WTC11 (cell line): ENCODE measurements around the gene LARGE1. TPM values are rescaled to one million over a fixed set of nuclear protein-coding genes. Genes with fewer than 3 reads are reported as not detected.

Experiments
- ATAC-seq: fragments of 200-7000 bp; cut with Tn5 transposase; 2 replicates; pipeline ENCODE4 v1.10.0; 2021; ENCODE audit warnings: mild to moderate bottlenecking, moderate library complexity
- CTCF ChIA-PET: fragments of 300-600 bp; sonication (Branson Sonifier 250); formaldehyde crosslinking; loops from one replicate; lab custom pipeline; 2021; ENCODE audit warnings: antibody characterized with exemption; lab: Charles Lee
- POLR2A ChIA-PET: fragments of 350-600 bp; sonication (Branson Sonifier 250); formaldehyde crosslinking; loops from one replicate; lab custom pipeline; 2021; ENCODE audit warnings: antibody characterized with exemption; lab: Charles Lee
- DNase-seq: peaks from one replicate; pipeline ENCODE4 v3.0.0; 2021; ENCODE audit warnings: low spot score
- H3K27ac Mint-ChIP-seq: 2 replicates; pipeline ENCODE4 v1.8.0; 2021; ENCODE audit warnings: mixed read lengths
- H3K27me3 Mint-ChIP-seq: 2 replicates; pipeline ENCODE4 v1.8.0; 2021; ENCODE audit warnings: low read depth, mild to moderate bottlenecking, moderate library complexity, mixed read lengths
- H3K36me3 Mint-ChIP-seq: 2 replicates; pipeline ENCODE4 v1.8.0; 2021; ENCODE audit warnings: mixed read lengths
- H3K4me1 Mint-ChIP-seq: 2 replicates; pipeline ENCODE4 v1.8.0; 2022; ENCODE audit warnings: mixed read lengths
- H3K4me3 Mint-ChIP-seq: 2 replicates; pipeline ENCODE4 v1.8.0; 2021; ENCODE audit warnings: mild to moderate bottlenecking, moderate library complexity, mixed read lengths
- H3K9me3 Mint-ChIP-seq: 2 replicates; pipeline ENCODE4 v1.8.0; 2021; ENCODE audit warnings: mixed read lengths
- CTCF ChIP-seq: fragments of 200-600 bp; IDR thresholded peaks from 2 replicates; pipeline ENCODE4 v1.8.0; 2022; ENCODE audit warnings: antibody characterized with exemption
- E2F4 ChIP-seq: sonication (generic); formaldehyde crosslinking; IDR thresholded peaks from 2 replicates; pipeline ENCODE4 v1.8.1; 2022; ENCODE audit warnings: low read depth, mild to moderate bottlenecking, moderate library complexity, missing genetic modification reagents, borderline replicate concordance
- GABPB1 ChIP-seq: sonication (generic); formaldehyde crosslinking; IDR thresholded peaks from 2 replicates; pipeline ENCODE4 v1.8.1; 2023; ENCODE audit warnings: mild to moderate bottlenecking, missing genetic modification reagents
- HMGA2 ChIP-seq: fragments of 250-450 bp; sonication (Bioruptor Pico); IDR thresholded peaks from 2 replicates; pipeline ENCODE4 v1.4.0; 2021; ENCODE audit warnings: mild to moderate bottlenecking, moderate library complexity
- KAT7 ChIP-seq: sonication (generic); formaldehyde crosslinking; IDR thresholded peaks from 2 replicates; pipeline ENCODE4 v1.8.1; 2023; ENCODE audit warnings: missing genetic modification reagents, mild to moderate bottlenecking, borderline replicate concordance
- MAX ChIP-seq: sonication (generic); formaldehyde crosslinking; IDR thresholded peaks from 2 replicates; pipeline ENCODE4 v1.8.0; 2022; ENCODE audit warnings: mild to moderate bottlenecking, missing genetic modification reagents
- NFE2L1 ChIP-seq: sonication (generic); formaldehyde crosslinking; IDR thresholded peaks from 2 replicates; pipeline ENCODE4 v1.8.1; 2023; ENCODE audit warnings: missing genetic modification reagents
- NFYB ChIP-seq: sonication (generic); formaldehyde crosslinking; conservative IDR thresholded peaks from 2 replicates; pipeline ENCODE4 v1.8.0; 2022; ENCODE audit warnings: low read depth, missing genetic modification reagents
- NR2C2 ChIP-seq: sonication (generic); formaldehyde crosslinking; IDR thresholded peaks from 2 replicates; pipeline ENCODE4 v1.8.0; 2022; ENCODE audit warnings: mild to moderate bottlenecking, missing genetic modification reagents
- SOX15 ChIP-seq: fragments of 250-450 bp; sonication (Bioruptor Pico); IDR thresholded peaks from 2 replicates; pipeline ENCODE4 v1.9.0; 2021; ENCODE audit warnings: mild to moderate bottlenecking
- STAT6 ChIP-seq: sonication (generic); formaldehyde crosslinking; conservative IDR thresholded peaks from 2 replicates; pipeline ENCODE4 v1.8.1; 2023; ENCODE audit warnings: mild to moderate bottlenecking, low read depth, missing genetic modification reagents, moderate library complexity
- TEAD4 ChIP-seq: sonication (generic); formaldehyde crosslinking; IDR thresholded peaks from 2 replicates; pipeline ENCODE4 v1.8.0; 2022; ENCODE audit warnings: mild to moderate bottlenecking, missing genetic modification reagents
- ZNF121 ChIP-seq: sonication (generic); formaldehyde crosslinking; IDR thresholded peaks from 2 replicates; pipeline ENCODE4 v1.8.0; 2023; ENCODE audit warnings: missing genetic modification reagents
- ZNF396 ChIP-seq: fragments of 250-450 bp; sonication (Bioruptor Pico); IDR thresholded peaks from 2 replicates; pipeline ENCODE4 v1.8.0; 2021; ENCODE audit warnings: mild to moderate bottlenecking, moderate library complexity, borderline replicate concordance
- ZNF532 ChIP-seq: fragments of 250-450 bp; sonication (Bioruptor Pico); IDR thresholded peaks from 2 replicates; pipeline ENCODE4 v1.9.0; 2021; ENCODE audit warnings: mild to moderate bottlenecking, borderline replicate concordance
- total RNA-seq: library from RNA; stranded (reverse); gene quantifications from 3 replicates; pipeline ENCODE4 v1.2.3, GENCODE V29; 2021
- TF ChIP-seq, protein P1 (sequence below): sonication (generic); formaldehyde crosslinking; IDR thresholded peaks from 2 replicates; pipeline ENCODE4 v1.8.0; 2022; ENCODE audit warnings: mild to moderate bottlenecking, missing genetic modification reagents
- TF ChIP-seq, protein P2 (sequence below): sonication (generic); formaldehyde crosslinking; IDR thresholded peaks from 2 replicates; pipeline ENCODE4 v1.8.0; 2023; ENCODE audit warnings: missing genetic modification reagents, mild to moderate bottlenecking, borderline replicate concordance
- TF ChIP-seq, protein P3 (sequence below): sonication (generic); formaldehyde crosslinking; IDR thresholded peaks from 2 replicates; pipeline ENCODE4 v1.8.1; 2022; ENCODE audit warnings: mild to moderate bottlenecking, moderate library complexity, missing genetic modification reagents

Gene LARGE1
- total RNA-seq, 1 experiment from 2014 or later = 72.6 TPM

GRCh38 chr22:33575771-33576170, 344.5 kb downstream of the LARGE1 start (continued):
- TF ChIP-seq, protein P1, sequence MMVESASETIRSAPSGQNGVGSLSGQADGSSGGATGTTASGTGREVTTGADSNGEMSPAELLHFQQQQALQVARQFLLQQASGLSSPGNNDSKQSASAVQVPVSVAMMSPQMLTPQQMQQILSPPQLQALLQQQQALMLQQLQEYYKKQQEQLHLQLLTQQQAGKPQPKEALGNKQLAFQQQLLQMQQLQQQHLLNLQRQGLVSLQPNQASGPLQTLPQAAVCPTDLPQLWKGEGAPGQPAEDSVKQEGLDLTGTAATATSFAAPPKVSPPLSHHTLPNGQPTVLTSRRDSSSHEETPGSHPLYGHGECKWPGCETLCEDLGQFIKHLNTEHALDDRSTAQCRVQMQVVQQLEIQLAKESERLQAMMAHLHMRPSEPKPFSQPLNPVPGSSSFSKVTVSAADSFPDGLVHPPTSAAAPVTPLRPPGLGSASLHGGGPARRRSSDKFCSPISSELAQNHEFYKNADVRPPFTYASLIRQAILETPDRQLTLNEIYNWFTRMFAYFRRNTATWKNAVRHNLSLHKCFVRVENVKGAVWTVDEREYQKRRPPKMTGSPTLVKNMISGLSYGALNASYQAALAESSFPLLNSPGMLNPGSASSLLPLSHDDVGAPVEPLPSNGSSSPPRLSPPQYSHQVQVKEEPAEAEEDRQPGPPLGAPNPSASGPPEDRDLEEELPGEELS (CRISPR knock-in tag) = no peak
- TF ChIP-seq, protein P2, sequence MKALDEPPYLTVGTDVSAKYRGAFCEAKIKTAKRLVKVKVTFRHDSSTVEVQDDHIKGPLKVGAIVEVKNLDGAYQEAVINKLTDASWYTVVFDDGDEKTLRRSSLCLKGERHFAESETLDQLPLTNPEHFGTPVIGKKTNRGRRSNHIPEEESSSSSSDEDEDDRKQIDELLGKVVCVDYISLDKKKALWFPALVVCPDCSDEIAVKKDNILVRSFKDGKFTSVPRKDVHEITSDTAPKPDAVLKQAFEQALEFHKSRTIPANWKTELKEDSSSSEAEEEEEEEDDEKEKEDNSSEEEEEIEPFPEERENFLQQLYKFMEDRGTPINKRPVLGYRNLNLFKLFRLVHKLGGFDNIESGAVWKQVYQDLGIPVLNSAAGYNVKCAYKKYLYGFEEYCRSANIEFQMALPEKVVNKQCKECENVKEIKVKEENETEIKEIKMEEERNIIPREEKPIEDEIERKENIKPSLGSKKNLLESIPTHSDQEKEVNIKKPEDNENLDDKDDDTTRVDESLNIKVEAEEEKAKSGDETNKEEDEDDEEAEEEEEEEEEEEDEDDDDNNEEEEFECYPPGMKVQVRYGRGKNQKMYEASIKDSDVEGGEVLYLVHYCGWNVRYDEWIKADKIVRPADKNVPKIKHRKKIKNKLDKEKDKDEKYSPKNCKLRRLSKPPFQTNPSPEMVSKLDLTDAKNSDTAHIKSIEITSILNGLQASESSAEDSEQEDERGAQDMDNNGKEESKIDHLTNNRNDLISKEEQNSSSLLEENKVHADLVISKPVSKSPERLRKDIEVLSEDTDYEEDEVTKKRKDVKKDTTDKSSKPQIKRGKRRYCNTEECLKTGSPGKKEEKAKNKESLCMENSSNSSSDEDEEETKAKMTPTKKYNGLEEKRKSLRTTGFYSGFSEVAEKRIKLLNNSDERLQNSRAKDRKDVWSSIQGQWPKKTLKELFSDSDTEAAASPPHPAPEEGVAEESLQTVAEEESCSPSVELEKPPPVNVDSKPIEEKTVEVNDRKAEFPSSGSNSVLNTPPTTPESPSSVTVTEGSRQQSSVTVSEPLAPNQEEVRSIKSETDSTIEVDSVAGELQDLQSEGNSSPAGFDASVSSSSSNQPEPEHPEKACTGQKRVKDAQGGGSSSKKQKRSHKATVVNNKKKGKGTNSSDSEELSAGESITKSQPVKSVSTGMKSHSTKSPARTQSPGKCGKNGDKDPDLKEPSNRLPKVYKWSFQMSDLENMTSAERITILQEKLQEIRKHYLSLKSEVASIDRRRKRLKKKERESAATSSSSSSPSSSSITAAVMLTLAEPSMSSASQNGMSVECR (CRISPR knock-in tag) = no peak
- no peak for TF ChIP-seq ZNF121 (CRISPR knock-in tag)
- TF ChIP-seq KAT7 (CRISPR knock-in tag) = no peak
- TF ChIP-seq GABPB1 (CRISPR knock-in tag) = no peak
- TF ChIP-seq, protein P3, sequence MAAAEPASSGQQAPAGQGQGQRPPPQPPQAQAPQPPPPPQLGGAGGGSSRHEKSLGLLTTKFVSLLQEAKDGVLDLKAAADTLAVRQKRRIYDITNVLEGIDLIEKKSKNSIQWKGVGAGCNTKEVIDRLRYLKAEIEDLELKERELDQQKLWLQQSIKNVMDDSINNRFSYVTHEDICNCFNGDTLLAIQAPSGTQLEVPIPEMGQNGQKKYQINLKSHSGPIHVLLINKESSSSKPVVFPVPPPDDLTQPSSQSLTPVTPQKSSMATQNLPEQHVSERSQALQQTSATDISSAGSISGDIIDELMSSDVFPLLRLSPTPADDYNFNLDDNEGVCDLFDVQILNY = no peak
- no peak for TF ChIP-seq MAX (CRISPR knock-in tag)
- no peak for TF ChIP-seq NFE2L1 (CRISPR knock-in tag)
- TF ChIP-seq NR2C2 = no peak

DNA sequence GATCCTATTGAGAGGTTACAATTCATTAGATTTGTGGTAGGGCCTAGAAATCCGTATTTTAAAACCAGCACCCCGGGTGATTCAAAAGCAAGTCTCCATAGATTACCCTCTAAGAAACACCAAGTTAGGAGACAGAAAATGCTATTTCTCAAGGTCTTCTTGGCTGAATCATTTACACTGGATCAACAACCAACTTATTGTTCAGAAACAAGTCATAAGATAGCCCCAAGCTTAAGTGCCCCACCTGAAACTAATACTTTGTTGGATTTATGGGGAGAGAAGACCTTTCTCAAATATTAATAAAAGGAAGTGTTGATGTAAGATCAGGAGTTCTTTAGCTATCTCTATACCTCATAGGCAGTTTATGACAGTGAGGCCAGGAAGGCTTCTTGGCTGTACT, 345.2 kb downstream of the LARGE1 start:
- Mint-ChIP-seq H3K4me1 (peaks cover 27% of the 10 kb centered on the region), H3K36me3 (peaks cover 3% of the 10 kb centered on the region; the same call in 1 of the 2 replicates), H3K27me3 (no peaks in the 10 kb centered on the region), H3K27ac (no peak overlapping the region), H3K9me3 (no peaks in the 10 kb centered on the region), H3K4me3 (no peak overlapping the region)
- DNase-seq (no peak), ATAC-seq (no peak)
- CTCF ChIA-PET = no interaction called here
- POLR2A ChIA-PET = interaction anchor here (0.6 kb wide), 1 partner anchor 277 kb away, joined by 7 read pairs; no protein-coding TSS in a partner anchor
- no peak for TF ChIP-seq ZNF396 (CRISPR knock-in tag)
- TF ChIP-seq HMGA2 (CRISPR knock-in tag) = no peak
- TF ChIP-seq NFYB (CRISPR knock-in tag) = no peak
- TF ChIP-seq E2F4 (CRISPR knock-in tag) = no peak
- TF ChIP-seq ZNF532 (CRISPR knock-in tag) = no peak
- no peak for TF ChIP-seq MAX (CRISPR knock-in tag)
- no peak for TF ChIP-seq STAT6 (CRISPR knock-in tag)
- TF ChIP-seq CTCF = no peak
- TF ChIP-seq TEAD4 (CRISPR knock-in tag) = no peak
- TF ChIP-seq SOX15 (CRISPR knock-in tag) = no peak
